Heart left ventricle (tissue), 16 donors: Measurements from ENCODE around the gene IGSF9. TPM values are rescaled to one million over a fixed set of nuclear protein-coding genes. Genes with fewer than 3 reads are reported as not detected.

Source experiments
- ATAC-seq, 4 donors: fragments of 200-7000 bp; cut with Tn5 transposase; one replicate each; pipeline ENCODE4 v1.9.1; 2020 to 2022; ENCODE audit warnings: moderate library complexity in 4 of 4, mild to moderate bottlenecking in 3 of 4, moderate number of reproducible peaks in 1 of 4
- DNase-seq, 5 donors: peaks; one replicate each; pipeline ENCODE4 v3.0.0-alpha.2; 2020
- H3K27ac ChIP-seq, 12 donors: fragments of 200-600 bp; sonication (generic) in 4 of 12; one replicate each; pipeline versions ENCODE4 v1.5.0 to v1.8.0; 2016 to 2022; ENCODE audit warnings: mild to moderate bottlenecking in 2 of 12
- H3K27me3 ChIP-seq, 9 donors: fragments of 200-600 bp; sonication (generic) in 2 of 9; one replicate each; pipeline versions ENCODE4 v1.5.1 to v1.8.0; 2016 to 2022; ENCODE audit warnings: mild to moderate bottlenecking in 3 of 9
- H3K36me3 ChIP-seq, 9 donors: fragments of 200-600 bp; sonication (generic) in 2 of 9; one replicate each; pipeline versions ENCODE4 v1.5.0 to v1.8.0; 2018 to 2022; ENCODE audit warnings: mild to moderate bottlenecking in 2 of 9
- H3K4me1 ChIP-seq, 12 donors: fragments of 200-600 bp; sonication (generic) in 4 of 12; one replicate each; pipeline versions ENCODE4 v1.5.0 to v1.8.0; 2016 to 2022; ENCODE audit warnings: mild to moderate bottlenecking in 3 of 12
- H3K4me3 ChIP-seq, 12 donors: fragments of 200-600 bp; sonication (generic) in 4 of 12; one replicate each; pipeline versions ENCODE4 v1.5.0 to v1.8.0; 2017 to 2022; ENCODE audit warnings: mild to moderate bottlenecking in 9 of 12, moderate library complexity in 4 of 12
- H3K9me3 ChIP-seq, 12 donors: fragments of 200-600 bp; sonication (generic) in 4 of 12; one replicate each; pipeline versions ENCODE4 v1.5.0 to v1.8.0; 2016 to 2022; ENCODE audit warnings: mild to moderate bottlenecking in 1 of 12
- POLR2A ChIP-seq, 2 donors: fragments of 450-650 bp; IDR thresholded peaks; one replicate each; pipeline ENCODE4 v1.6.1; 2017; ENCODE audit warnings: antibody characterized with exemption in 2 of 2, mild to moderate bottlenecking in 2 of 2, moderate library complexity in 2 of 2
- WGBS, 4 donors: extraction: QIAGEN DNeasy Blood & Tissue Kit in 2 of 4; methylation state at CpG; one replicate each; pipeline versions ENCODE4 v1.1.5 to v1.1.7; 2013 to 2018; 5-methylcytosine and 5-hydroxymethylcytosine counted together
- intact Hi-C, 10 donors: fragments of 100-400 bp; cut with DNase I; formaldehyde crosslinking; loops; one replicate each; pipeline versions ENCODE4 v1.11.1 to v1.14.2; 2022
- polyA plus RNA-seq, 2 donors: library from polyadenylated mRNA; stranded (reverse); fragments of 200-250 nt; gene quantifications; one replicate each; pipeline ENCODE4 v1.2.3, GENCODE V29; 2013
- total RNA-seq, 9 donors: library from RNA; depleted of rRNA in 2 of 9; stranded (reverse); fragments of >200 nt in 2 of 9; fragmentation: NEBNext Ultra II Directional in 3 of 9; extraction: Animal tissue kit (Norgen Biotek cat#: 25700) in 3 of 9; gene quantifications; one replicate each; pipeline versions ENCODE4 v1.1.0 to v1.2.4, GENCODE V29; 2016 to 2023
- TF ChIP-seq, protein P1 (sequence below), 12 donors: fragments of 200-600 bp; sonication (generic) in 4 of 12; IDR thresholded peaks; one replicate each; pipeline versions ENCODE4 v1.5.0 to v1.8.0; 2018 to 2022; ENCODE audit warnings: antibody characterized with exemption in 12 of 12, mild to moderate bottlenecking in 5 of 12
- donor health status: ischemic (EF 13 %, LVEDD 7.1; RV severe dilation, severe dysfunction).
- donor health status: healthy with polysubstance abuse.
- donor health status: DM: no; HTN: yes; CAD: no.
- donor health status: DM: no; HTN: no; CAD: no.
- donor health status: ischemic (EF 25% LVEDD 6.9; RV normal size, moderate dysfunction).
- donor health status: ischemic (EF 25% LVEDD 5.7; RV mildly dilated, moderate dysfunction).
- donor health status: healthy.
- donor health status: DM: yes; HTN: yes; CAD: no.
- donor health status: ischemic (EF 35%, LVEDD 5.7; RV mildly dilated, moderate dysfunction).
- donor health status: nonischemic (EF 11% LVEDD 7.7; RV severe dilation, severe dysfunction).
- donor health status: DM: yes; HTN: yes; CAD: no.
- donor health status: PGD.
- donor health status: ischemic (EF 29% LVEDD 5.4; RV normal size, mild dysfunction).
- donor health status: nonischemic (EF 23%, LVEDD 6.1; RV moderate dilation, normal function).

IGSF9 gene
- total and polyA plus RNA-seq, 11 donors, result 0.06 to 4.8 (median 0.12) TPM; not detected in 6

DNA sequence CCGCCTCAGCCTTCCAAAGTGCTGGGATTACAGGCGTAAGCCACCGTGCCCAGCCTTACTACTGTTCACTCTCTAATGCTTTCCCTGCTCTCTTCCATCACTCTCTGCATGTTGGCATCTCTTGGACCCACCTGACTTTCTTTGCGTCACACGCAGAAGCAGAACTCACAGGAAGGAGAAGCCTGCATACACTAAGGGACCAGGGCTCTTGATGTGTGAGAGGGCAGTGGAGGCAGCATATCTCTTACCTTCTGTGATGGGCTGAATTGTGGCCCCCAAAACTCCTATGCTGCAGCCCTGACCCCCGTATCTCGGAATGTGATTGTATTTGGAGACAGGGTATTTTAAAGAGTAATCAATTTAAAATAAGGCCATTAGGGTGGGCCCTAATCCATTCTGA lies 35.4 kb upstream of the IGSF9 start:
- no peak overlapping the region for H3K27ac ChIP-seq
- ATAC-seq (no peak), DNase-seq (no peak)
- intact Hi-C loops, result no loop called here
- WGBS, 4 donors, result 94 to 97% (median 95%) methylated on average over 7 of the region's 7 CpGs
- TF ChIP-seq, protein P1, sequence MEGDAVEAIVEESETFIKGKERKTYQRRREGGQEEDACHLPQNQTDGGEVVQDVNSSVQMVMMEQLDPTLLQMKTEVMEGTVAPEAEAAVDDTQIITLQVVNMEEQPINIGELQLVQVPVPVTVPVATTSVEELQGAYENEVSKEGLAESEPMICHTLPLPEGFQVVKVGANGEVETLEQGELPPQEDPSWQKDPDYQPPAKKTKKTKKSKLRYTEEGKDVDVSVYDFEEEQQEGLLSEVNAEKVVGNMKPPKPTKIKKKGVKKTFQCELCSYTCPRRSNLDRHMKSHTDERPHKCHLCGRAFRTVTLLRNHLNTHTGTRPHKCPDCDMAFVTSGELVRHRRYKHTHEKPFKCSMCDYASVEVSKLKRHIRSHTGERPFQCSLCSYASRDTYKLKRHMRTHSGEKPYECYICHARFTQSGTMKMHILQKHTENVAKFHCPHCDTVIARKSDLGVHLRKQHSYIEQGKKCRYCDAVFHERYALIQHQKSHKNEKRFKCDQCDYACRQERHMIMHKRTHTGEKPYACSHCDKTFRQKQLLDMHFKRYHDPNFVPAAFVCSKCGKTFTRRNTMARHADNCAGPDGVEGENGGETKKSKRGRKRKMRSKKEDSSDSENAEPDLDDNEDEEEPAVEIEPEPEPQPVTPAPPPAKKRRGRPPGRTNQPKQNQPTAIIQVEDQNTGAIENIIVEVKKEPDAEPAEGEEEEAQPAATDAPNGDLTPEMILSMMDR (IDR thresholded peaks at IDR 0.05), result no peak
- no peak for TF ChIP-seq POLR2A (IDR thresholded peaks at IDR 0.05)
- peaks cover 0 to 23% (median 0%) of the 10 kb centered on the region in 9 donors for H3K27me3 ChIP-seq
- H3K36me3 ChIP-seq, result no peaks in the 10 kb centered on the region
- no peaks in the 10 kb centered on the region for H3K4me1 ChIP-seq
- no peaks in the 10 kb centered on the region for H3K9me3 ChIP-seq
- no peak overlapping the region for H3K4me3 ChIP-seq

DNA sequence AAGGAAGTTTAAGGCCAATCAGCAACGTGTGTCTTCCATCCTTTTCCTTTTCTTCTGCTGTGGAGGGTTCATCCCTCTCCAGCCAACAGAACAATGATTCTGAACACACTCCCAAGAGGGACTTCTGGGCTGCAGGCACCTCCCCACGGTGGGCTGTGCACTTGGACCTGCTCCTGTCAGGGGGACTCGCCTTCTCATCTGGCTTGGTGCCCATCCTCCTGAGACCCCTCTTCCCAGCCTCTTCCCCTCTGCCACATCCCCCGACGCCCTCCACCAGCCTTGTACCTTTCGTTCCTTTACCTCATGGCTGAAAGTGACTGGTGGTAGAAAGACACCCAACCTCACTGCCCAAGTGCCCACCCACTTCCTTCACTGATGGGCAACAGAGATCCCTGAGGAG lies 34.7 kb upstream of the IGSF9 start:
- intact Hi-C loops, result no loop called here
- H3K9me3 ChIP-seq, result no peaks in the 10 kb centered on the region
- H3K27ac ChIP-seq, result no peak overlapping the region
- DNase-seq, result no peak
- H3K27me3 ChIP-seq, result peaks cover 0 to 26% (median 0%) of the 10 kb centered on the region in 9 donors
- TF ChIP-seq POLR2A (IDR thresholded peaks at IDR 0.05), result no peak
- TF ChIP-seq, protein P1 (IDR thresholded peaks at IDR 0.05), result no peak
- no peak overlapping the region for H3K4me3 ChIP-seq
- no peak for ATAC-seq
- H3K36me3 ChIP-seq, result no peaks in the 10 kb centered on the region
- WGBS, 4 donors, result 61 to 74% (median 69%) methylated on average over 6 of the region's 6 CpGs
- H3K4me1 ChIP-seq, result no peaks in the 10 kb centered on the region

DNA sequence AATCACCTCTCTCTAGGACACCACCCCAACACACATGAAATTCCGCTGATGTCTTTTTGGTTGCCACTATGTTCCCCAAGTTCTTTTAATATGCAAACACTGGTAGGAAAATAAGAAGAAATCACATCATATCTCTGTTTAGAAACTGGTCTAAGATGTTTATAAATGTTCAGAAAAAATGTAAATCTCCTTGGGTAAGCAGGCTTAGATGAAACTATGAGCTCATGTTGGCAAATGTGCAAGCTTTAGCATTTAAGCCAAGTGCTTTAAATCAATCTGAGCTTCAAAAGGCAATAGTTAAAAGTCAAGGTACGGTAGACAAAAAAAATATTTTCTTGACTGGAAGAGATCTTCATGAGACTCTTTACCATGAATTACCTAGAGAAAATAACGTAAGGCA lies 33.8 kb upstream of the IGSF9 start:
- Histone ChIP-seq H3K9me3 (no peaks in the 10 kb centered on the region), H3K36me3 (no peaks in the 10 kb centered on the region), H3K27ac (no peak overlapping the region), H3K4me3 (no peak overlapping the region), H3K27me3 (peaks cover 0 to 28% (median 0%) of the 10 kb centered on the region in 9 donors), H3K4me1 (no peaks in the 10 kb centered on the region)
- no peak for DNase-seq
- intact Hi-C loops, result no loop called here
- ATAC-seq, result no peak
- 86 to 92% (median 90%) methylated on average over 3 of the region's 3 CpGs for WGBS, 4 donors
- TF ChIP-seq, protein P1 (IDR thresholded peaks at IDR 0.05), result no peak
- TF ChIP-seq POLR2A (IDR thresholded peaks at IDR 0.05), result no peak

DNA sequence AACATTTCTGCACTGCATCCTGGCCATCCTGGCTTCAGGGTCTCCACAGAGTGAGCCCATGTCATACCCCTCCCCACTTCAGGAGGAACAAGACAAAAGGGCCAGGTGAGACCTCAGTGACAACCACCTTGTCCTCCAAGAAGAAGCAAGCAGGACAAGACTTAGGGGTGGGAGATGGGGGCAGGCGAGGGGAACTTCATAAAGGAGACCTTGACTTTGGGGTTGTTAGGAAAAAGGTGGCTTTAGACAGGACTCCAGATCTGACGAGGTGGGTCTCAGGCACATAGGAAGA lies 32.6 kb upstream of the IGSF9 start:
- DNase-seq (no peak), ATAC-seq (no peak)
- Histone ChIP-seq H3K9me3 (no peaks in the 10 kb centered on the region), H3K4me3 (no peak overlapping the region), H3K36me3 (no peaks in the 10 kb centered on the region), H3K4me1 (no peaks in the 10 kb centered on the region), H3K27ac (no peak overlapping the region), H3K27me3 (peaks cover 0 to 24% (median 0%) of the 10 kb centered on the region in 9 donors)
- TF ChIP-seq, protein P1 (IDR thresholded peaks at IDR 0.05), result no peak
- TF ChIP-seq POLR2A (IDR thresholded peaks at IDR 0.05), result no peak
- 82 to 100% (median 87%) methylated on average over 2 of the region's 2 CpGs for WGBS, 4 donors
- intact Hi-C loops, result no loop called here
